Germinal center (tissue), 1 donor: ENCODE measurements around the gene ZRSR2.
"Not testable (repeated sequence)": the region's sequence is repeated elsewhere in the genome, so short reads cannot be mapped to it uniquely, and the experiment has no call there.

Source experiments
- DNase-seq: peaks from one replicate; pipeline ENCODE4 v3.0.0; 2012; ENCODE audit warnings: mixed read lengths, low spot score

ZRSR2 gene

DNA sequence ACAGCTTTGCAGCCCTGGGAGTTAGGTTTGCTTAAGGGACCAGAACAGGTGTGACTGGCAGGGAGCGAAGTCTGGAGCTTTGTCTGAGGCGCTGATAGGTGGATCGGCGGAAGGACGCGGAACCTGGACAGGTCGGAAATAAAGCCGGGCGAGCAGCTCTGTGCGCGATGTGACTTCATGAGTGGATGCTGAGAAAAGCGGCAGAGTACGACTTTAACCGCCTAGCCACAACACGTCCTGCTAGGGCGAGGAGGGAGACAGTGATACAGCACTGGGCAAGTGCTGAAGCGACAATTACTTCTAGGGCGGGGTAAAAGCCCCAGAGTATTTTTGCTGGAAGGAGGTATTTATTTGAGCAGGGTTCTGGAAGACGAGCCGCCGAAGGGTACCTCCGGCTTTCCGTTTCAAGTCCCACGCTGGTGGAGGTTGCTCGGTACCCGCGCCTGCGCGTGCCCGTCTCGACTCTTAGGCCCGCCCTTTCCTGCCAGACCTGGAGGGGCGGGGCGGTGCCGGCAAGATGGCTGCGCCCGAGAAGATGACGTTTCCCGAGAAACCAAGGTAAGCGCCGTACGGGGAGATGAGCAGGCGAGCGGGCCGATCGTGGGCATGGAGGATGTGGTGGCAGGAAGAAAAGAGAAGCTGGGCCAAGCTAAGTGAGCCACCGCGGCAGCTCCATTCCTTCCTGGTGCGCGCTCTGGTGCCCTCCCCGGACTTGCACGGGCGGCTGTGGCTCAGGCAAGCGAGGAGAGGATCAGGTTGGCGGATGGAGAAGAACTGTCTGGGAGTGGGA lies at the start of gene ZRSR2:
ZRSR2 (plus strand) TSS at position 506 of the 790 bp plus-strand sequence; CDS start at position 518, 12 bp downstream.
- peak; percentile 88 for DNase-seq

GRCh38 chrX:15744181-15744867 lies 46.0 kb upstream of the ZRSR2 start:
- DNase-seq, result no peak

- no peak for DNase-seq
These were observed 45.1 kb upstream of the ZRSR2 start for GRCh38 chrX:15745179-15745578.

- DNase-seq, result not testable (repeated sequence)
These were observed 43.6 kb upstream of the ZRSR2 start for GRCh38 chrX:15746651-15747050.

DNA sequence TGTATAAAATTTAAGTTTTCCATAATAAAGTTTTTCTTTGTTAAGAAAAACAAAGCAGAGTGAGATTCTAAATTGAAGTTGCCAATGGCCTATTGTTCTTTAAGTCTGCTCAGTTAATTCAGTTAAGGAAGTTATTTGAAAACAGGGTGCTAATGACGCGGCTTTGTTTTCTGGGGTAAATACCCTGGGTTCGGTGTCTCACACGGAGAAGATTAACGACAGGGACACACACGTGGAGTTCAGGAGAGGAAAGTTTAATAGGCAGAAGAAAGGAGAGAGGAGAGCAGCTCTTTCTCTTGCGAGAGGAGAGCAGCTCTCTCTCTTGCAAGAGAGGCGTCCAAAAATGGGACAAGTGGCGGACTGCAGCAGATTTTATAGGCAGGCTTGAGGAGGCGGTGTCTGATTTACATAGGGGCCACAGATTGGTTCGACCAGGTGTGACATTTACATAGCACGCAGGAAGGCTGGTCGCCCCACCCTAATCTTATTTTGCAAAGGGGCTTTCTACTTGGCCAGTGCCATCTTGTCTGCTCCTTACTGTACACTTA lies 42.6 kb upstream of the ZRSR2 start:
- DNase-seq, result no peak

GRCh38 chrX:15748841-15749240 lies 41.4 kb upstream of the ZRSR2 start:
- DNase-seq, result no peak

DNA sequence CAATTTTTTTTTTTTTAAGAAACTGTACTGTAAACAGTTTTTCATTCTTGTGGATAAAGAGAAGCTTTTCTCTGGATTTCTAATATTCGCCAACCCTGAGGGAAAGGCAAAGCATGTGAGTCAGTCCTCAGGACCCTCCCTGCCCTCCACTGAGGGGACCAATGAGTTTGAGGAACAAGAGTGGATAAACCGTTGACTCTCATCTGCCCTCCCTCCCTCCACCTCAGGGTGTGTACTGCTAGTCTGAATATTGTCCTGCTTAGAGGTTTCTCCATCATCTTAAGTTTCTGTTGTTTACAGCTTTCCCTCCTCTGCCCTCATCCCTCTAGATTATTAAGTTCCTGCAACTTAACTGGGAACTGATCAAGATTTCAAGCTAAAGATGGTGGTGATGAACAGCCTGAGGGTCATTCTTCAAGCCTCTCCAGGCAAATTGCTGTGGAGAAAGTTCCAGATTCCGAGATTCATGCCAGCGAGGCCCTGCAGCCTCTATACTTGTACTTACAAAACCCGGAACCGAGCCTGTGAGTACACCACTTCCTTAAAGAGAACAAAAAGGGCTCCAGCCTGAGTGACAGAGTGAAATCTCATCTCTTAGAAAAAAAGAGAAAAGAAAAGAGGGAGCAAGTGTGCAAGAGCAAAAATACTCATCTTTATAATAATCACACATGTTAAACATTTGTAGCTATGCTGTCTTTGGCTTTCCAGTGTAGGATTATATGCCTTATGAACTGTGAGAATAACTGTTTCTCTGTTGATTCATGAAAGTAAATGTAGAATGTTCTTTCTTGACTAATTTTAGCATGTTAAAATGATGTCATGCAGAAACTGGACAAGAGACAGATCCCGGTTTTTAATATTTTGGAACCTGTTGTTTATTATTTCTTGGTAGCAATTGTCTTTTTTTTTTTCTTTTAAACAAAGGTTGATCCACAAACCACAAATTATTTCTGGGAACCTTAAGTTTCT lies 40.4 kb upstream of the ZRSR2 start:
- DNase-seq, result peak; percentile 10

GRCh38 chrX:15750611-15751154 lies 39.6 kb upstream of the ZRSR2 start:
- no peak for DNase-seq

- no peak for DNase-seq
These were observed 39.0 kb upstream of the ZRSR2 start for GRCh38 chrX:15751155-15751819.

DNA sequence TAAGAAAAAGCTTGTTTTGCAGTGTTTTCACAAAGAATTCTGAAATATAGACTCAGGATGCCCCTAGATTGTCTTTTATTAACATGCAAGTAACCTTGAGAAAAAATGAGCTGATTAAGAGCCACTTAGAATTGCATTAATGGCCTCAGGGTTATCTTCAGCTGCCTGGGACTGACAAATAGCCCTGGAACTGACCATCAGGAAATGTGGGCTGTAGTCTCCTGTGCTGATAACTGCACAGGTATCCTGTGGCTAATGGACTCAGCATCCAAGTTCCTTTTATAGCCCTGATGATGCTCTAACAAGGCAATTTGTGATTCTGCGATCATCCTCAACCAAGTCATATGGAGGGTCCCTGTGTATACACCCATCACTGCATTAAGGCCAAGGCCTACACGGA lies 35.2 kb upstream of the ZRSR2 start:
- no peak for DNase-seq

DNA sequence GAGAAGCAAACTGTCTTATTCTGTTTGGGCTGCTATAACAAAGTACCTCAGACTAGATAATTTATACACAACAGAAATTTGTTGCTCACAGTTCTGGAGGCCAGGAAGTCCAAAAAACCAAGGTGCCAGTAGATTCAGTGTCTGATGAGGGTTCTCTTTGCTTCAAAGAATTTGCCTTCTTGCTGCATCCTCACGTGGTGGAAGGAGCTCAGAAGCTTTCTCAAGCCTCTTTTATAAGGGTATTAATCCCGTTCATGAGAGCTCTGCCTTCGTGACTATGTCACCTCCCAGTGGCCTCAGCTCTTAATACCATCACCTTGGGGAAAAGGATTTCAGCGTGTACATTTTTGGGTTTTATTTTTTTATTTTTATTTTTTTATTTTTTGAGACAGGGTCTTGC lies 32.1 kb upstream of the ZRSR2 start:
- DNase-seq, result no peak

DNA sequence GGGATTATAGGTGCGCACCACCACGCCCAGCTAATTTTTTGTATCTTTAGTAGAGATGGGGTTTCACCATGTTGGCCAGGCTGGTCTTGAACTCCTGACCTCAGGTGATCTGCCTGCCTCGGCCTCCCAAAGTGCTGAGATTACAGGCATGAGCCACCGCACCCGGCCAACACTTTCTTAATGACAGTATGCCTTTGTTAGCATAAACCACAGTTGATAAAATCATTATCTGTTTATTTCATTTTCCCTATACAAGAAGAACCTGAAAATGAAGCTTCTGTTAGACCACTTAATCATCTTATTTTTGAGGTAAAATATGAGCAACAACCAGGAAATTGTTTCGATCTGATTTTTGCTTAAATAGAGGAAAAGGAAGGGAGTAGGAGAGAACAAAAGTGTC lies 30.4 kb upstream of the ZRSR2 start:
- DNase-seq, result not testable (repeated sequence)

GRCh38 chrX:15761564-15762191 lies 28.6 kb upstream of the ZRSR2 start:
- DNase-seq, result peak; percentile 30

DNA sequence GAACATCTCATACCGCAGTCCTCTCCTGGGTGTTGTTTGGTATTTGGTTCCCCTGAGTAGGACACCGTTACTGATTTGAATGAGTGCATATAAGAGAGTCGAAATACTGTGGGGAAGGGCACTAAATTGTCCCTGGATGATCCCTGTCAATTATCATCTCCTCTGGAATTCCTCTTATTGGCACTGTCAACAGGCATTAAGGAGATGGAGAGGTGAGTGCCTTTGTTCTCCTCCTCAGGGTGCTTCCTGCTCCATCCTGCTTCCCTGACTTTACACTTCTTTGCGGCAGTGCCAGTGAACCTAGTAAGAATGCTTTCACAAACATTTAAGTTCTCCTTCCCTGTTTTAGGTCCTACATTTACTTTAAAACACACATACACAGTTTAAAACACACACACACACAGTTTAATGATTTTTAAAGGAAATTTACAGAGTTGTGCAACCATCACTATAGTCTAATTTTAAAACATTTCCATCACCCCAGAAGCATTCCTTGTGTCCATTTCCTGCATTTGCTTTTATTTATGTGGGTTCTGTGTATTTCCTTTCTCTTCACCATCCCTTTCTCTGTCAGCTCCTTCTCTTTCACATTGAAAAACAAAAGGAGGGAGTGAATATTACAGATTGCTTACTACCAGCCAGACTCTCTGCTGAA lies 20.9 kb upstream of the ZRSR2 start:
- no peak for DNase-seq

DNA sequence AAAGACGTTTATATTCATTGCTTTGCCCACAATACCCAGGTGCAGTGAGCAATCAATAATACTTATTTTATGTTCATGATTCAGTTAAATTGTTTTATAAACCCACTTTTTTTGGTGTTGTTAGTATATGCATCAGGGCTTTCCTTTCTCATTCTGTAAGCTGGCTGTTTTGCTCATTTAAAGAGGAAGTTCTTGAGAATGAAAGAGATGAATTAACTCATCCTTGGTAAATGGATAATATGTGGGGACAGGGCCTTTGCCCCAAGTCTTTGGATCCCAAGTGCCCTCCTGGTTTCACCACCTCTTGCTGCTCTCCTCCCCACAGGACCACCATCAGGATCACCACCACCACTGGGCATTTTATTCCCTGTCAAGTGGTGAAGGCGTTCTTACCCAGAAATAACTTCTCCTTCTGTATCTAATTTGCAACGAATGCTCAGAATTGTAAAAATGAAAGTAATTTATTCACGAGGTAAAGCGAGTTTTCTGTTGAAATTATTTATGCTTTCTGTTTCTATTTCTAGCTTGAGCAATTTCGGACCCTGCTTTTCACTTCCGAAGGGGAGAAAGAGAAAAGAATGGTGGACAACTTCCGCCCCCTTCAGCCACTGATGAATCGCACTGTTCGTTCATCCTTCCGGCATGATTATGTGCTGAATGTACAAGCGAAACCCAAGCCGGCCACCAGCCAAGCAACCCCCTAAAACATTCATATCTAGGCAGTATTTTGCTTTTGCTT lies 8.2 kb upstream of the ZRSR2 start:
- DNase-seq, result peak; percentile 20

- DNase-seq, result no peak
These were observed 5.0 kb upstream of the ZRSR2 start for GRCh38 chrX:15785176-15785750.

DNA sequence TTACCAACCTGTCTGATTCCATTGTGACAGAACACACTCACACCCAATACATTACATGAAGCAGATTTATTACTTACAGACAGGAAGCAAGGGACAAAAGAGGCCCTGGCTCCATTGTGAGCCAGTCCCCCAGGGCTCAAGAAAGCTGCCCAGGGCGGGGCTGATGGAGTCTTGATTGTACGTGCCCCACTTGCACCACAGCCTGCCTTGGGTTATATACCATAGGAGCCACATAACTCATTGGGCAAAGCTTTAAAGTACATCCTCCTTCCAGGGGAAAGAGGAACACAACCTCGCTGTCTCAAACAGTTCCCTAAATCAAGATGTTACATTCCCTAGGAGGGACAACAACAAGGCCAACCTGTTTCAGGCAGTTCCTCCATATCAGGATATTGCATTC lies 3.4 kb upstream of the ZRSR2 start:
- DNase-seq, result no peak

GRCh38 chrX:15790769-15791290 lies 546 bp downstream of the ZRSR2 start:
- DNase-seq, result peak; percentile 15

GRCh38 chrX:15797707-15798106 lies 7.4 kb downstream of the ZRSR2 start:
- DNase-seq, result no peak
